Thyroid gland (tissue), 4 donors: Measurements from ENCODE around the gene ACOX3.

Source experiments
- CTCF ChIP-seq, 6 experiments: fragments of 200-600 bp in 3 of 6; fragments of 450-650 bp in 3 of 6; sonication (generic) in 3 of 6; IDR thresholded peaks; one replicate each; pipeline ENCODE4 v1.5.1; 2016 to 2019; ENCODE audit warnings: antibody characterized with exemption in 6 of 6, mild to moderate bottlenecking in 2 of 6, inconsistent platforms in 1 of 6, moderate library complexity in 1 of 6
- POLR2A ChIP-seq, 2 donors: fragments of 450-650 bp; IDR thresholded peaks; one replicate each; pipeline ENCODE4 v1.6.1; 2017; ENCODE audit warnings: antibody characterized with exemption in 2 of 2, mild to moderate bottlenecking in 2 of 2, moderate library complexity in 1 of 2

- TF ChIP-seq CTCF (IDR thresholded peaks at IDR 0.05) = peak in 5 of 6 experiments; percentile 25 to 72 (median 38)
- TF ChIP-seq POLR2A (IDR thresholded peaks at IDR 0.05) = no peak
These were observed 3.2 kb downstream of the ACOX3 start for GRCh38 chr4:8437281-8437680.
